SU-DHL-6 (cell line): ENCODE data around the gene VEGFA.

Source experiments
- H2AFZ ChIP-seq: fragments of 200-600 bp; sonication (generic); 2 replicates; pipeline ENCODE4 v1.6.1; 2014; ENCODE audit warnings: low read depth, mild to moderate bottlenecking, moderate library complexity, mixed read lengths, antibody characterized with exemption, low read length; ENCODE audit not compliant: severe bottlenecking
- H3F3A ChIP-seq: fragments of 200-600 bp; shearing (Covaris generic); 2 replicates; pipeline ENCODE4 v1.6.0; 2016; ENCODE audit warnings: antibody characterized with exemption, mild to moderate bottlenecking; ENCODE audit not compliant: insufficient read depth
- H3K27ac ChIP-seq: fragments of 200-600 bp; sonication (generic); 2 replicates; pipeline ENCODE4 v1.5.1; 2016; ENCODE audit warnings: low read depth, mild to moderate bottlenecking, low read length, moderate library complexity, mixed read lengths
- H3K27me3 ChIP-seq: fragments of 200-600 bp; sonication (generic), shearing (Covaris generic); 2 replicates; pipeline ENCODE4 v1.6.0; 2014; ENCODE audit warnings: mild to moderate bottlenecking, low read length
- H3K36me3 ChIP-seq: fragments of 200-600 bp; sonication (generic); 2 replicates; pipeline ENCODE4 v1.6.1; 2014; ENCODE audit warnings: mild to moderate bottlenecking, low read length, mixed read lengths
- H3K4me2 ChIP-seq: fragments of 300-600, 200-600 bp; shearing (Covaris generic), sonication (generic); 2 replicates; pipeline ENCODE4 v1.6.0; 2014; ENCODE audit warnings: low read length, low read depth, mild to moderate bottlenecking; ENCODE audit not compliant: poor library complexity, severe bottlenecking
- H3K4me3 ChIP-seq: fragments of 200-600 bp; sonication (generic); 2 replicates; pipeline ENCODE4 v1.5.1; 2014; ENCODE audit warnings: antibody characterized with exemption, low read length, mild to moderate bottlenecking, mixed read lengths; ENCODE audit not compliant: insufficient read depth, poor library complexity, severe bottlenecking
- H3K79me2 ChIP-seq: fragments of 200-600 bp; sonication (generic); 2 replicates; pipeline ENCODE4 v1.6.1; 2014; ENCODE audit warnings: mild to moderate bottlenecking, low read length, moderate library complexity; ENCODE audit not compliant: insufficient read depth
- H3K9ac ChIP-seq: fragments of 200-600 bp; sonication (generic); 2 replicates; pipeline ENCODE4 v1.7.0; 2014; ENCODE audit warnings: mild to moderate bottlenecking, low read length
- H3K9me2 ChIP-seq: fragments of 200-600 bp; sonication (generic); replicated peaks from 2 replicates; pipeline ENCODE4 v1.6.1; 2014; ENCODE audit warnings: low read length; ENCODE audit not compliant: insufficient read depth
- H3K9me3 ChIP-seq: fragments of 200-600 bp; sonication (generic); 2 replicates; pipeline ENCODE4 v1.6.1; 2014; ENCODE audit warnings: low read length, mixed read lengths; ENCODE audit not compliant: insufficient read depth
- H4K20me1 ChIP-seq: fragments of 200-600 bp; sonication (generic); 2 replicates; pipeline ENCODE4 v1.6.1; 2014; ENCODE audit warnings: low read depth, mild to moderate bottlenecking, antibody characterized with exemption, low read length, moderate library complexity, mixed read lengths
- EZH2phosphoT487 ChIP-seq: fragments of 200-600 bp; sonication (generic), shearing (Covaris generic); conservative IDR thresholded peaks from 2 replicates; pipeline ENCODE4 v1.6.1; 2018; ENCODE audit warnings: mild to moderate bottlenecking, antibody characterized with exemption, low read length, moderate library complexity, mixed read lengths
- TF ChIP-seq, protein P1 (sequence below): fragments of 200-600 bp; sonication (generic); IDR thresholded peaks from one replicate; pipeline ENCODE4 v1.5.1; 2017; ENCODE audit warnings: antibody characterized with exemption, mild to moderate bottlenecking, low read length, moderate library complexity; ENCODE audit not compliant: insufficient read depth, poor library complexity, severe bottlenecking

Gene VEGFA

GRCh38 chr6:43734294-43734665 lies 35.7 kb upstream of the VEGFA start:
- H3K36me3 ChIP-seq, result peaks cover 12% of the 10 kb centered on the region
- no peaks in the 10 kb centered on the region for H3K9me2 ChIP-seq
- no peak overlapping the region for H3K4me2 ChIP-seq
- no peak overlapping the region for H3K4me3 ChIP-seq
- no peaks in the 10 kb centered on the region for H4K20me1 ChIP-seq
- peaks cover 8% of the 10 kb centered on the region; the same call in 1 of the 2 replicates for H3K9me3 ChIP-seq
- H3K79me2 ChIP-seq, result no peaks in the 10 kb centered on the region
- H3K27me3 ChIP-seq, result no peaks in the 10 kb centered on the region
- 0 out of 2 replicates have a peak, but pooled peaks cover 6% of the 10 kb centered on the region for H3F3A ChIP-seq
- no peak overlapping the region for H3K9ac ChIP-seq
- TF ChIP-seq, protein P1, sequence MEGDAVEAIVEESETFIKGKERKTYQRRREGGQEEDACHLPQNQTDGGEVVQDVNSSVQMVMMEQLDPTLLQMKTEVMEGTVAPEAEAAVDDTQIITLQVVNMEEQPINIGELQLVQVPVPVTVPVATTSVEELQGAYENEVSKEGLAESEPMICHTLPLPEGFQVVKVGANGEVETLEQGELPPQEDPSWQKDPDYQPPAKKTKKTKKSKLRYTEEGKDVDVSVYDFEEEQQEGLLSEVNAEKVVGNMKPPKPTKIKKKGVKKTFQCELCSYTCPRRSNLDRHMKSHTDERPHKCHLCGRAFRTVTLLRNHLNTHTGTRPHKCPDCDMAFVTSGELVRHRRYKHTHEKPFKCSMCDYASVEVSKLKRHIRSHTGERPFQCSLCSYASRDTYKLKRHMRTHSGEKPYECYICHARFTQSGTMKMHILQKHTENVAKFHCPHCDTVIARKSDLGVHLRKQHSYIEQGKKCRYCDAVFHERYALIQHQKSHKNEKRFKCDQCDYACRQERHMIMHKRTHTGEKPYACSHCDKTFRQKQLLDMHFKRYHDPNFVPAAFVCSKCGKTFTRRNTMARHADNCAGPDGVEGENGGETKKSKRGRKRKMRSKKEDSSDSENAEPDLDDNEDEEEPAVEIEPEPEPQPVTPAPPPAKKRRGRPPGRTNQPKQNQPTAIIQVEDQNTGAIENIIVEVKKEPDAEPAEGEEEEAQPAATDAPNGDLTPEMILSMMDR, result no peak
- no peak for TF ChIP-seq EZH2phosphoT487
- H2AFZ ChIP-seq, result no peak overlapping the region
- H3K27ac ChIP-seq, result no peak overlapping the region

- Histone ChIP-seq H2AFZ (no peak overlapping the region), H3K9ac (no peak overlapping the region), H4K20me1 (no peaks in the 10 kb centered on the region), H3K4me3 (no peak overlapping the region), H3K4me2 (no peak overlapping the region), H3K79me2 (no peaks in the 10 kb centered on the region), H3K36me3 (peaks cover 10% of the 10 kb centered on the region), H3K9me3 (peaks cover 7% of the 10 kb centered on the region; the same call in 1 of the 2 replicates), H3K27ac (no peak overlapping the region), H3K27me3 (no peaks in the 10 kb centered on the region), H3F3A (0 out of 2 replicates have a peak, but pooled peaks cover 8% of the 10 kb centered on the region), H3K9me2 (no peaks in the 10 kb centered on the region)
- TF ChIP-seq EZH2phosphoT487, result no peak
- TF ChIP-seq, protein P1, result no peak
Observed at GRCh38 chr6:43735642-43736199, 34.3 kb upstream of the VEGFA start.

DNA sequence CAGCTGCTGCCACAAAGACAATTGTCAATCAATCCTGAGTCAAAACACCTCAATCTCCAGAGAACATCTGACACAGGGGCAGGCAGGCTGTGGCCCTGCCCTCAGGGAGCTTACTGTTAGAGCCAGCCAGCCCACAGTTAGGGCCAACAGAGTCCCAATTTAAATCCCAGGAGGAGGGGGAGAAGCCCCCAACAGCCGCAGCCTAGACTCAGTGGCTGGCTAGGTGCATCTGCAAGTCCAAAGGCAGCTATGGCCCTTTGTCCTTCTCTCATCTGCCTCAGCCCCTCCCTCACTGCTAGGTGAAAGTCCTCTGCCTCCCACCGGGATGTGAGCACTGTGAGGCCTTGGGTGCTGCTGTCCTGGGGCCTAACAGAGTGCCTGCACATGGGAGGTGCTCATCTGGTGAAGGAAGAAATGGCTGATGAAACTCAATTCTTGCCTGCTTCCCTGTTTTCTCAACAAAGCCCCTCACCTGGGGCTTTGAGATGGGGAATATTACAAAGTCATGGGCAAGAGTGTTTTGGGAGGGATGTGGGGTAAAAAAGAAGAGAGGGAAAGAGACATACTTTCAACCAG lies 33.7 kb upstream of the VEGFA start:
- Histone ChIP-seq H3F3A (0 out of 2 replicates have a peak, but pooled peaks cover 5% of the 10 kb centered on the region), H3K27me3 (no peaks in the 10 kb centered on the region), H2AFZ (no peak overlapping the region), H3K9me2 (no peaks in the 10 kb centered on the region), H3K9ac (no peak overlapping the region), H3K4me3 (no peak overlapping the region), H4K20me1 (no peaks in the 10 kb centered on the region), H3K27ac (no peak overlapping the region), H3K4me2 (no peak overlapping the region), H3K9me3 (peaks cover 1% of the 10 kb centered on the region; the same call in 1 of the 2 replicates), H3K36me3 (peaks cover 4% of the 10 kb centered on the region), H3K79me2 (no peaks in the 10 kb centered on the region)
- TF ChIP-seq, protein P1, result no peak
- no peak for TF ChIP-seq EZH2phosphoT487
